A673 (cell line): Measurements from ENCODE around the gene SUCLG1.

ENCODE experiments used
- EZH2 ChIP-seq: fragments of 200-600 bp; sonication (generic); IDR thresholded peaks from 2 replicates; pipeline ENCODE4 v1.6.1; 2017; ENCODE audit warnings: borderline replicate concordance, low read depth, mild to moderate bottlenecking, mixed read lengths, antibody characterized with exemption, low read length; ENCODE audit not compliant: poor library complexity, severe bottlenecking
- TF ChIP-seq, protein P1 (sequence below): fragments of 300-800, 200-600 bp; sonication (generic); conservative IDR thresholded peaks from 2 replicates; pipeline ENCODE4 v1.5.1; 2017; ENCODE audit warnings: low read depth, mild to moderate bottlenecking, antibody characterized with exemption, low read length, moderate library complexity, mixed read lengths

DNA sequence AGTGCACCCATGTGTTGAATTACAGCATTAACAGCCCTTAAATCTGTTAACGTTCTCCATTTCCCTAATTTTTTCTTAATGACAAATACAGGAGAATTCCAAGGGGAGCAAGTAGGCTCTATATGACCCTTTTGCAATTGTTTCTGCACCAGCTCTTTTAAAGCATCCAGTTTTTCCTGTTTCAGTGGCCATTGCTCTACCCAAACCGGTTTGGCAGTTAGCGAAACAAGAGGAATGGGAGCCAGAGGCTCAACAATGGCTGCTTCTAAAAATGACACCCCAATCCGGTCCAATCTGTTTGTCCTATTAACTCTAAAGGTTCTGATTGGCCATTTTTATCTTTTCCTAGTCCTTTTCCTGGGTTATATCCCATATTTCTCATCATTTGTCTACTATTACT is 15.1 kb upstream of the SUCLG1 start:
- TF ChIP-seq, protein P1, sequence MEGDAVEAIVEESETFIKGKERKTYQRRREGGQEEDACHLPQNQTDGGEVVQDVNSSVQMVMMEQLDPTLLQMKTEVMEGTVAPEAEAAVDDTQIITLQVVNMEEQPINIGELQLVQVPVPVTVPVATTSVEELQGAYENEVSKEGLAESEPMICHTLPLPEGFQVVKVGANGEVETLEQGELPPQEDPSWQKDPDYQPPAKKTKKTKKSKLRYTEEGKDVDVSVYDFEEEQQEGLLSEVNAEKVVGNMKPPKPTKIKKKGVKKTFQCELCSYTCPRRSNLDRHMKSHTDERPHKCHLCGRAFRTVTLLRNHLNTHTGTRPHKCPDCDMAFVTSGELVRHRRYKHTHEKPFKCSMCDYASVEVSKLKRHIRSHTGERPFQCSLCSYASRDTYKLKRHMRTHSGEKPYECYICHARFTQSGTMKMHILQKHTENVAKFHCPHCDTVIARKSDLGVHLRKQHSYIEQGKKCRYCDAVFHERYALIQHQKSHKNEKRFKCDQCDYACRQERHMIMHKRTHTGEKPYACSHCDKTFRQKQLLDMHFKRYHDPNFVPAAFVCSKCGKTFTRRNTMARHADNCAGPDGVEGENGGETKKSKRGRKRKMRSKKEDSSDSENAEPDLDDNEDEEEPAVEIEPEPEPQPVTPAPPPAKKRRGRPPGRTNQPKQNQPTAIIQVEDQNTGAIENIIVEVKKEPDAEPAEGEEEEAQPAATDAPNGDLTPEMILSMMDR = no peak
- TF ChIP-seq EZH2 = no peak
